ENCODE data around the gene OR2T3. TPM values are rescaled to one million over a fixed set of nuclear protein-coding genes. Genes with fewer than 3 reads are reported as not detected.
"Not testable (repeated sequence)": the region's sequence is repeated elsewhere in the genome, so short reads cannot be mapped to it uniquely, and the experiment has no call there.

The OR2T3 gene
- total and polyA plus RNA-seq, 2 of the 4 experiments (the other 2 are of a cell fraction): not detected

GRCh38 chr1:248453619-248454018 lies 19.5 kb upstream of the OR2T3 start:
- H2BK20ac ChIP-seq (ENCODE audit: low read depth, low read length); H3K4me3 ChIP-seq (ENCODE audit: insufficient read depth, low read depth, low read length); ATAC-seq (ENCODE audit: low read depth); H3K9me3 ChIP-seq (ENCODE audit: control insufficient read depth, insufficient read depth, low read length); intact Hi-C loops (cut with micrococcal nuclease); H3K27ac ChIP-seq (ENCODE audit: insufficient read depth, low read length); H2AK5ac ChIP-seq (ENCODE audit: low read depth, low read length); BruUV-seq (replicated peaks); H3K18ac ChIP-seq (ENCODE audit: low read depth, low read length); H3K9me1 ChIP-seq (ENCODE audit: insufficient read depth, low read length); H3K14ac ChIP-seq (replicated peaks; ENCODE audit: low read depth, low read length); H3K27me3 ChIP-seq (ENCODE audit: control insufficient read depth, insufficient read depth, low read length); CTCF ChIA-PET; H2AK9ac ChIP-seq (replicated peaks; ENCODE audit: low read depth, low read length, poor library complexity); H3K23ac ChIP-seq (ENCODE audit: low read depth, low read length); H3K4ac ChIP-seq (ENCODE audit: low read depth, low read length); DNase-seq; H4K20me1 ChIP-seq (ENCODE audit: insufficient read depth, low read length); dilution Hi-C loops (cut with HindIII; ENCODE audit: low sequenced_read_pairs, unreplicated experiment); in situ Hi-C loops (cut with MboI; ENCODE audit: low sequenced_read_pairs); H3K56ac ChIP-seq (ENCODE audit: extremely low read depth, insufficient read depth, low read length); H2BK120ac ChIP-seq (ENCODE audit: low read depth, low read length); H3K36me3 ChIP-seq (ENCODE audit: control insufficient read depth, insufficient read depth, low read length); H2BK5ac ChIP-seq (ENCODE audit: low read depth, low read length, poor library complexity, severe bottlenecking); H3K4me2 ChIP-seq (ENCODE audit: low read depth, low read length); POLR2A ChIA-PET (ENCODE audit: unreplicated experiment); H2AFZ ChIP-seq (replicated peaks; ENCODE audit: low read length, poor library complexity); H3K79me1 ChIP-seq (ENCODE audit: low read depth in 1 of 2, low read length in 2 of 2); H3K9ac ChIP-seq (ENCODE audit: low read depth, low read length); H4K8ac ChIP-seq (ENCODE audit: low read depth in 2 of 2, low read length in 2 of 2); H3K4me1 ChIP-seq (ENCODE audit: control insufficient read depth, insufficient read depth, low read length); H4K5ac ChIP-seq (ENCODE audit: low read depth, low read length); H4K91ac ChIP-seq (ENCODE audit: insufficient read depth, low read depth, low read length); H2BK15ac ChIP-seq (ENCODE audit: low read depth, low read length): not testable (repeated sequence)
- no CpG with 5 or more reads among the region's 7 CpGs for WGBS, 2 experiments (ENCODE audit: extremely low coverage in 2 of 2, insufficient read length in 1 of 2)

- H3K4me1 ChIP-seq (ENCODE audit: control insufficient read depth, insufficient read depth, low read length); H2BK120ac ChIP-seq (ENCODE audit: low read depth, low read length); H3K4ac ChIP-seq (ENCODE audit: low read depth, low read length); H3K27me3 ChIP-seq (ENCODE audit: control insufficient read depth, insufficient read depth, low read length); H2AFZ ChIP-seq (replicated peaks; ENCODE audit: low read length, poor library complexity); H4K91ac ChIP-seq (ENCODE audit: insufficient read depth, low read depth, low read length); POLR2A ChIA-PET (ENCODE audit: unreplicated experiment); H4K20me1 ChIP-seq (ENCODE audit: insufficient read depth, low read length); H3K56ac ChIP-seq (ENCODE audit: extremely low read depth, insufficient read depth, low read length); H3K9ac ChIP-seq (ENCODE audit: low read depth, low read length); H2BK5ac ChIP-seq (ENCODE audit: low read depth, low read length, poor library complexity, severe bottlenecking); in situ Hi-C loops (cut with MboI; ENCODE audit: low sequenced_read_pairs); H2AK5ac ChIP-seq (ENCODE audit: low read depth, low read length); ATAC-seq (ENCODE audit: low read depth); H2BK15ac ChIP-seq (ENCODE audit: low read depth, low read length); H3K14ac ChIP-seq (replicated peaks; ENCODE audit: low read depth, low read length); H3K79me1 ChIP-seq (ENCODE audit: low read depth in 1 of 2, low read length in 2 of 2); H3K23ac ChIP-seq (ENCODE audit: low read depth, low read length); CTCF ChIA-PET; H2BK20ac ChIP-seq (ENCODE audit: low read depth, low read length); DNase-seq; BruUV-seq (replicated peaks); H4K8ac ChIP-seq (ENCODE audit: low read depth in 2 of 2, low read length in 2 of 2); H4K5ac ChIP-seq (ENCODE audit: low read depth, low read length); H3K9me1 ChIP-seq (ENCODE audit: insufficient read depth, low read length); H3K9me3 ChIP-seq (ENCODE audit: control insufficient read depth, insufficient read depth, low read length); H3K36me3 ChIP-seq (ENCODE audit: control insufficient read depth, insufficient read depth, low read length); H2AK9ac ChIP-seq (replicated peaks; ENCODE audit: low read depth, low read length, poor library complexity); H3K18ac ChIP-seq (ENCODE audit: low read depth, low read length); intact Hi-C loops (cut with micrococcal nuclease); H3K4me2 ChIP-seq (ENCODE audit: low read depth, low read length); H3K4me3 ChIP-seq (ENCODE audit: insufficient read depth, low read depth, low read length); dilution Hi-C loops (cut with HindIII; ENCODE audit: low sequenced_read_pairs, unreplicated experiment); H3K27ac ChIP-seq (ENCODE audit: insufficient read depth, low read length): not testable (repeated sequence)
- no CpG with 5 or more reads among the region's 4 CpGs for WGBS, 2 experiments (ENCODE audit: extremely low coverage in 2 of 2, insufficient read length in 1 of 2)
Observed at GRCh38 chr1:248455045-248455444, 18.1 kb upstream of the OR2T3 start.
